Activated CD8-positive, alpha-beta T cell treated with anti-CD3 and anti-CD28 coated beads, Interleukin-2, amount 10 ng/mL, durations not matched to agents 7 days and 5 days (primary cell): Measurements from ENCODE around the gene RAB7A. TPM values are rescaled to one million over a fixed set of nuclear protein-coding genes. Genes with fewer than 3 reads are reported as not detected.

ENCODE experiments used
- ATAC-seq: fragments of 150-1000 bp; cut with Tn5 transposase; one replicate; pipeline ENCODE4 v1.10.0; 2021; ENCODE audit warnings: moderate library complexity
- CTCF ChIA-PET: fragments of 350-600 bp; sonication (Branson Sonifier 250); formaldehyde crosslinking; loops from one replicate; lab custom pipeline; 2021; ENCODE audit warnings: antibody characterized with exemption; lab: Charles Lee
- POLR2A ChIA-PET: fragments of 350-600 bp; sonication (Branson Sonifier 250); formaldehyde crosslinking; loops from one replicate; lab custom pipeline; 2021; ENCODE audit warnings: antibody characterized with exemption; lab: Charles Lee
- DNase-seq: peaks from one replicate; pipeline ENCODE4 v3.0.0-alpha.2; 2020
- H3K27ac Mint-ChIP-seq: one replicate; pipeline ENCODE4 v1.8.0; 2021; ENCODE audit warnings: mild to moderate bottlenecking, mixed read lengths
- H3K27me3 Mint-ChIP-seq: one replicate; pipeline ENCODE4 v1.8.0; 2021; ENCODE audit warnings: low read depth, mixed read lengths
- H3K36me3 Mint-ChIP-seq: one replicate; pipeline ENCODE4 v1.8.0; 2021; ENCODE audit warnings: low read depth, mixed read lengths
- H3K4me1 Mint-ChIP-seq: one replicate; pipeline ENCODE4 v1.8.0; 2021; ENCODE audit warnings: low read depth, mixed read lengths
- H3K4me3 Mint-ChIP-seq: one replicate; pipeline ENCODE4 v1.8.0; 2021; ENCODE audit warnings: mild to moderate bottlenecking, mixed read lengths
- H3K9me3 Mint-ChIP-seq: one replicate; pipeline ENCODE4 v1.8.0; 2022; ENCODE audit warnings: mixed read lengths; ENCODE audit not compliant: insufficient read depth
- total RNA-seq, 2 experiments: library from RNA; stranded (reverse); gene quantifications; one replicate each; pipeline ENCODE4 v1.2.3, GENCODE V29; 2021

RAB7A gene
- total RNA-seq, 2 experiments from 2014 or later: 256 to 269 TPM

DNA sequence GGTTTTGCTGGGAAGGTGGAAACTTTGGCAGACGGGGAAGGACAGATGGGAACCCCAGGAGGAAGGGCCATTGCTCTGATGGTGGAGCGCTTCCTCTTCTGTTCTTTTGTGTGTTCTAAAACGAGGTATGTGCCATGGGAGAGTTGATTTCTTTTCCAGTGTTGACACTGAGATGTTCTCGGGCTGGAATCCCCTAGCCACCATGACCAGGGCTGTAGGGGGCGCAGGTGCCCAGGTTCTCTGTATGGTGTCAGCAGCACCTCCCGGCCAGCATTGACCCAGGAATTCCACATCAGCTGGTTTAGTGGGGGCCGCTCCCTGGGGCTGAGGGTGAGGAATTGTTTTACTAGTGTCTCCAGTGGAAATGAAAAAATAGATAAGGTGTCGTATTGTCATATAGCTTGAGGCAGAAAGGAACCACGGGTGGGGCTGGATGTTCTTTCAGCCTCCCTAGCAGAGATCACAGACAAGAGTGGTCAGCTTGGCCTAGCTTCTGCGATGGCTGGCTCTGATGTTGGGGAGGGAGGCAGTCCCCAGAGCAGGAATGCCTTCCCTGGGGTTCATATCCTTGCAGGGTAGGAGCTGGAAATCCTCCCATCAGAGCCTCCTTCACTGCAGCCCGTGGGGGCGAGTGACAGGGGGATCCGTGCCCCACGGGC is 119.3 kb downstream of the RAB7A start:
- Mint-ChIP-seq H3K27me3 (no peaks in the 10 kb centered on the region), H3K27ac (peak overlapping the region; percentile 2), H3K36me3 (no peaks in the 10 kb centered on the region), H3K4me3 (peak overlapping the region; percentile 68), H3K9me3 (no peaks in the 10 kb centered on the region), H3K4me1 (peaks cover 19% of the 10 kb centered on the region)
- POLR2A ChIA-PET: interaction anchor here (2.1 to 2.5 kb wide), 2 partner anchors 33 to 165 kb away, joined by 7 to 13 read pairs; partner anchors contain the start of gene ACAD9
- no peak for ATAC-seq
- DNase-seq: no peak
- CTCF ChIA-PET: interaction anchor here (0.8 to 3.6 kb wide), 23 partner anchors 11 to 229 kb away, joined by 3 to 35 read pairs (median 5); partner anchors contain the start of genes ACAD9 and RAB7A

DNA sequence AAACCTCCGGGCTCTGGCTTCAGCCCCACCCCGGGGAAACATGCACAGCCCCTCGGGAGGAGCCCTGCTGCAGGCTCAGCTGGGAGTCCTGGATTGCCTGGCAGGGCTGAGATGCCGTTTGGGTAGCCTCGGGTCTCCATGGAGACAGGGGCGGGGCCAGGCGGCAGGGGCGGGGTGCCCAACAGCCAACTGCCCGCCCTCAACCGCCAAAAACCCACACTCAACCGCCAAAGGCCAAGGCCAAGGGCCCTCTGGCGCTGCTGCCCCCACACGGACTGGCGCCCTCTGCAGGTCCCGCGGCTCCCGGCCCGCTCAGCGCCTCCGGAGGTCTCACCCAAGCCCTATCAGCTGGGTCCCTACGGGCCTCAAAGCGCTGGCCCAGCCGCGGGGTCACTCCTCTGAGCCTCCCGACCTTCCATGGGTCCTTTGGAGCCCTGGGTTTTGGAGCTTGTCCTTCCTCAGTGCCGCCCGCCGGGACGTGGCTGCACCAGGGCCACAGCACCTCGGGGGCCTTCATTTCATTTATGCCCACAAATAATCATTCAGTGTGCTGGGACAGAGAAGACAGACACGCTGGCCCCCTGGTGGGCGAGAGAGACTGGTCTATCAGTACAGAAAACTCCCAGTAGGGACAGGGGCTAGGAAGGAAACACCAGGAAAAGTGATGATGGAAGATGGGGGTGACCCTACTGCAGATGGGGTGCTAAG is 119.9 kb downstream of the RAB7A start:
- H3K4me3 Mint-ChIP-seq: peak overlapping the region; percentile 68
- ChIA-PET CTCF (interaction anchor here (0.7 to 3.6 kb wide), 25 partner anchors 10 to 230 kb away, joined by 3 to 35 read pairs (median 4); partner anchors contain the start of genes ACAD9 and RAB7A), POLR2A (interaction anchor here (1.7 to 2.5 kb wide), 3 partner anchors 33 to 165 kb away, joined by 6 to 13 read pairs (median 7); partner anchors contain the start of gene ACAD9)
- peak; percentile 82 for DNase-seq
- peak; percentile 84 for ATAC-seq
- peak overlapping the region; percentile 82 for H3K27ac Mint-ChIP-seq
- H3K9me3 Mint-ChIP-seq: no peaks in the 10 kb centered on the region
- H3K27me3 Mint-ChIP-seq: no peaks in the 10 kb centered on the region
- no peaks in the 10 kb centered on the region for H3K36me3 Mint-ChIP-seq
- H3K4me1 Mint-ChIP-seq: peaks cover 19% of the 10 kb centered on the region

DNA sequence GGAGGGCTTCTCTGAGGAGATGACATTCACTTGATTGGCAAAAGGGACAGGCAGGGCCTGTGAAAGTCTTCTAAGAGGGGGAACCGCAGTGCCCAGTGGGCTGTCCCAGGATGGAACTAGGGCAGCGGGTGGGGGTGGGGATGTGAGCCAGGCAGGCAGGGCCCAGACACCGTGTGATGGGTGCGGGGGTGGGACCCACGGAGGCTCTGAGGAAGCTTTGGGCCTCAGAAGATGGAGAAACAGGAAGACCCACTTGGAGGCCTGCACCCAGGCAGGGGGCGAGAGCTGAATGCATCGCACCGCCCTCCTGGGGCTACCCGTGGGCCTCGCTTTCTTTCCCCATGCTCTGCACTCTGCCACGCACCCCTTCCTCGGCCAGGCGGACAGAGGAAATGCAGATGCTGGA is 120.5 kb downstream of the RAB7A start:
- Mint-ChIP-seq H3K4me3 (peak overlapping the region; percentile 68), H3K27me3 (no peaks in the 10 kb centered on the region), H3K9me3 (no peaks in the 10 kb centered on the region), H3K36me3 (no peaks in the 10 kb centered on the region), H3K4me1 (peaks cover 19% of the 10 kb centered on the region), H3K27ac (peak overlapping the region; percentile 82)
- DNase-seq: no peak
- ChIA-PET POLR2A (interaction anchor here (1.7 to 2.5 kb wide), 3 partner anchors 32 to 166 kb away, joined by 6 to 13 read pairs (median 7); partner anchors contain the start of gene ACAD9), CTCF (interaction anchor here (0.7 to 3.6 kb wide), 20 partner anchors 10 to 230 kb away, joined by 3 to 35 read pairs (median 4); partner anchors contain the start of genes ACAD9 and RAB7A)
- peak; percentile 22 for ATAC-seq

DNA sequence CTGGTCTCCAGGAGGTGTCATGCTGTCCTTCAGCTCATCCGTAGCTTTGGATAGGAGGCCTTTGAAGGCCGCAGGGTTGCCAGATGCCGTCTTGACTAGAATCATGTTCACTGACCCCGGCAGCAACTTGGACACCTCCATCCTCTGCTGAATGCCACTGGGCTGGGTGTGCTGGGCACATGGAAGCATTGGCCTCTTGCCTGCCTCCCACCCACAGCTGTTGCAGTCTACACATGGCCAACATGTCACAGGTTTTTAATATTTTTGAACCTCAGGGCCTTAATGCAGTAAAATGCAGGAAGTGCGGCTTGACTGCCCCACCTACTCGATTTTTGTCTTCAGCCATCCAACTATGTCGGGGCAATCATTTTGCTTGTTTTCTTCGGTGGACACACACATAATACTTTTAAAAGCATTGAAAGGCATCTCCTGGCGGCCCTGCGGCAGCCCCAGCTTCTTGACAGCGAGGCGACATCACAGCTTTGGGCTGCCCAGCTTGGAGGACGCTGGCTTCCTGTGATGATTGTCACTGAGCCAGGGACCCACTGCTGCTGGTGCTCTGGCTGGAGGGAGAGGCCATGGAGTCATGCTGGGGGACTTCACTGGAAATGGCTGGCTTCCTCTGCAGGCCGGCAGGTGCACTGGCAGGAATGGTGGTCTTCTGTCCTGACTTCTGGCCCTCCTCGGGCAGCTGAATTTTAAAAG is 121.8 kb downstream of the RAB7A start:
- Mint-ChIP-seq H3K4me3 (no peak overlapping the region), H3K9me3 (no peaks in the 10 kb centered on the region), H3K36me3 (no peaks in the 10 kb centered on the region), H3K4me1 (peaks cover 19% of the 10 kb centered on the region), H3K27ac (no peak overlapping the region), H3K27me3 (no peaks in the 10 kb centered on the region)
- ChIA-PET CTCF (interaction anchor here (0.9 to 3.6 kb wide), 5 partner anchors 30 to 167 kb away, joined by 4 to 35 read pairs (median 13); partner anchors contain the start of gene ACAD9), POLR2A (interaction anchor here (0.6 to 2.5 kb wide), 3 partner anchors 43 to 186 kb away, joined by 3 to 13 read pairs (median 6); no protein-coding TSS in a partner anchor)
- ATAC-seq: no peak
- no peak for DNase-seq

DNA sequence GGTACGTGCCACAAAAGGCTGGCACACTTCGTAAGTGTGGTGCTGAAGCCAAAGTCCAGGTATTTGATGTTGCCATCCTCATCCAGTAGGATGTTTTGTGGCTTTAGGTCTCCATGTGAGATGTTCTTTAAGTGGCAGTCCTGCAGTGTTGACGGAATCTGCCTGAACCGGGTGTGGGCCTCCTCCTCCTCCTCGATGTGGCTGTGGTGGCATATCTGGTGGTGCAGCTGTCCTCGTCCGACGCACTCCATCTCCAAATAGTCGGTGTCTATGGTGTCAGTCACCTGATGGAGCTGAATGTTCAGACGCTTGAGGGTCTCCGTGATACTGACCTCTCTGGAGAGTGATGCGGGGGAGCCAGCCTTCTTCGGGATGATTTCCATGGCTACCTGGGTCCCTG is 123.0 kb downstream of the RAB7A start:
- H3K36me3 Mint-ChIP-seq: no peaks in the 10 kb centered on the region
- H3K27me3 Mint-ChIP-seq: no peaks in the 10 kb centered on the region
- H3K27ac Mint-ChIP-seq: no peak overlapping the region
- H3K4me1 Mint-ChIP-seq: peaks cover 17% of the 10 kb centered on the region
- peaks cover 2% of the 10 kb centered on the region for H3K9me3 Mint-ChIP-seq
- no peak for DNase-seq
- CTCF ChIA-PET: no interaction called here
- H3K4me3 Mint-ChIP-seq: no peak overlapping the region
- no peak for ATAC-seq
- POLR2A ChIA-PET: no interaction called here

DNA sequence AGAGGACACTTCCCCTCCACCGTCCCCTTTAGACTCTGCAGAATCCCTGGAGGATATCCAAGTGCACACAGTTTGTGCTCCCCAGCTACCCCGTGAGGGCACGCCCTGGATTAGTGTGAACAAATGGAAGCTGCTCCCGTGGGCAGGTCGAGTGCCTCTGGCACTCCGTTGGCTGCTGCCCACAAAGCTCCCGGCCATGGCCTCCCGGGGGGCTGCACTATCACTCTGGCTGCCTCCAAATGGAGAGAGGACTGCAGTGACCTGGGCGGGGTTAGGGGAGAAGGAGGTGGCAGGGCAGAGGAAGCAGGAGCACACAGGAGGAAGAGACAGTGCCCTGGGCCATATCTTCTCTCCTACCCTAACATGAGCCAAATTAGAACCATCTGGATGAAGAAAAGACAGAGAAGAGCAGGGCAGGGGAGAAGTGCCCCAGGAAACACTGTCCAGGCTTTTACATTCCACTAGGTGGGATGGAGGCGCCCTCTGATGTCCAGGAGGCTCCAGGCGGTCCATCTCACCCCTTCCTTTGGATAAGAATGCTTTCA is 124.0 kb downstream of the RAB7A start:
- CTCF ChIA-PET: no interaction called here
- no peak overlapping the region for H3K4me3 Mint-ChIP-seq
- H3K4me1 Mint-ChIP-seq: peaks cover 15% of the 10 kb centered on the region
- ATAC-seq (no peak), DNase-seq (no peak)
- H3K9me3 Mint-ChIP-seq: peaks cover 8% of the 10 kb centered on the region
- no peaks in the 10 kb centered on the region for H3K27me3 Mint-ChIP-seq
- no peak overlapping the region for H3K27ac Mint-ChIP-seq
- POLR2A ChIA-PET: interaction anchor here (0.7 kb wide), 1 partner anchor 400 kb away, joined by 3 read pairs; the partner anchor contains the start of gene COPG1
- H3K36me3 Mint-ChIP-seq: no peaks in the 10 kb centered on the region

DNA sequence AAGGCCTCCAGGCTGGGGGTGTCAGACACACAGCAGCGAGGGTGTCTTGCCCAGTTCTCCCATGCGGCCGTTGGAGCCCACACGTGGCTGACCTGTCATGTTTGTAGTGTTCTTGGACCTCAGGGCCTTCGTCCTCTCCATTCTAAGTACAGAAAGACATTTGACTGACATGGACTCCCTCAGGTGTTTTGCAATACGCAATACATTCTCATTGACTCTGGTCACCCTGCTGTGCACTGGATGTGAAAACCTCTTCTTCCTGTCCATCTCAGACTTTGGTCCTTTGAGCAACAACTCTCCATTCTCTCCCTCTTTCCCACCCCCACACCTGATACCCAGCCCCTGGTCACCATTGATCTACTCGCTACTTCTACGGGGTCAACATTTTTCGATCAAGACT is 124.6 kb downstream of the RAB7A start:
- H3K36me3 Mint-ChIP-seq: no peaks in the 10 kb centered on the region
- H3K27ac Mint-ChIP-seq: no peak overlapping the region
- H3K4me3 Mint-ChIP-seq: no peak overlapping the region
- peaks cover 10% of the 10 kb centered on the region for H3K4me1 Mint-ChIP-seq
- DNase-seq (no peak), ATAC-seq (no peak)
- CTCF ChIA-PET: no interaction called here
- no peaks in the 10 kb centered on the region for H3K27me3 Mint-ChIP-seq
- H3K9me3 Mint-ChIP-seq: peaks cover 8% of the 10 kb centered on the region
- POLR2A ChIA-PET: no interaction called here

DNA sequence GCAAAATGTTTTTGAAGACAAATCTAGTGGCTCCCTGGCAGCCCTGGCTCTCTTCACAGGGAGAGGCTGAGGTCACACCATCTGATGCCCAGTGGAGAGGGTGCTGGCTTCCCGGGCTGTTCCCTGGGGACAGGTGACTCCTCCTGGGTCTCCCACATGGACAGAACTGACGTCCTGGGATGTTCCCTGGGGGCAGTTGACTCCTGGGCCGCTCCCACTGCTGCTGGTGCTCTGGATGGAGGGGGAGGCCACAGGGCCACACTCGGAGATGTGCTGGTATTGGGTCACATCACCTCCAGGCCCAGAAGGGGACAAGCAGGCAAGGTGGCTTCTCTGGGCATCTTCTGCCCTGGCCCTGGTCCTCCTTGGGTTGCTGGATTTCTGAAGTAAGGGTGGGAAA is 125.6 kb downstream of the RAB7A start:
- ATAC-seq (no peak), DNase-seq (no peak)
- no peaks in the 10 kb centered on the region for H3K36me3 Mint-ChIP-seq
- H3K4me3 Mint-ChIP-seq: no peak overlapping the region
- peaks cover 8% of the 10 kb centered on the region for H3K9me3 Mint-ChIP-seq
- peaks cover 1% of the 10 kb centered on the region for H3K4me1 Mint-ChIP-seq
- ChIA-PET CTCF (no interaction called here), POLR2A (no interaction called here)
- no peak overlapping the region for H3K27ac Mint-ChIP-seq
- H3K27me3 Mint-ChIP-seq: no peaks in the 10 kb centered on the region

DNA sequence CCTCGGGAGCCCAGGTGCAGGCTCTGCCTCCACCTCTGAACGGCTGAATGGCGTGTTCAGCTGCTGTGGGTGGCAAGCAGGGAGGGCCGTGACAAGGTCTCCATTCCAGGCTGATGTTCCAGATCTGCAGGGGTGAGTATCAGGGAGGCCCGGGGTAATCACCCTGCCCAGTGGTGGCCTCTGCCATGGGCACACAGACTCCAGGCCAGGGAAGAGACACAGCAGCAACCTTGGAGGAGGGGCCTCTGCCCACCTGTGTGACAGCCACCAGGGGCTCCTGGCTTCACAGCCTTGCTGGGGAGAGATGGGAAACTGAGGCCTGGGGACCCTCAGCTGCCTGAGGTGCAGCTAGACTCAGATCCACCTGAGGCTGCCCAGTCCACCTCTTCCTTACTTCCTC is 127.8 kb downstream of the RAB7A start:
- no peaks in the 10 kb centered on the region for H3K27me3 Mint-ChIP-seq
- H3K36me3 Mint-ChIP-seq: peaks cover 8% of the 10 kb centered on the region
- CTCF ChIA-PET: no interaction called here
- H3K27ac Mint-ChIP-seq: no peak overlapping the region
- DNase-seq (no peak), ATAC-seq (no peak)
- H3K4me1 Mint-ChIP-seq: no peaks in the 10 kb centered on the region
- H3K9me3 Mint-ChIP-seq: peaks cover 14% of the 10 kb centered on the region
- no peak overlapping the region for H3K4me3 Mint-ChIP-seq
- POLR2A ChIA-PET: no interaction called here

DNA sequence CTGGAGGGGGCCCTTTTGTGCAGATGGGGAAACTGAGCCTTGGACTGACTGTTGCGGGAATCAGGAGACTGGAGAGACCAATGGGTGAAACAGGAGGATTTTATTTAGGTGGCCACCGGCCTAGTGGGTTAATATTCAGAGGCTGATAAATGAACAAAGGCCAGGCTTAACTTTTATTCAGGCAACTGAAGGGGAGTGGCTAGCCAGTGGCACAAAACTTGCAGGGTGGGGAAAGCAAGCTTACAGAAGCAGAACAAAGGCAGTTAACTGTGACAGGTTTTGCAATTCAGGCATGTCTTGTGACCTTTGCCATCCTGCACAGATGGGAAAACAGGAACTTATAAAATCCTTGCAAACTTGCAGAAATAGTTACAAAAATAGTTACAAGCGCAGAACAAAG is 128.5 kb downstream of the RAB7A start:
- Mint-ChIP-seq H3K27me3 (no peaks in the 10 kb centered on the region), H3K4me3 (no peak overlapping the region), H3K36me3 (peaks cover 10% of the 10 kb centered on the region), H3K9me3 (peaks cover 17% of the 10 kb centered on the region), H3K27ac (no peak overlapping the region), H3K4me1 (no peaks in the 10 kb centered on the region)
- ChIA-PET POLR2A (no interaction called here), CTCF (no interaction called here)
- ATAC-seq: no peak
- DNase-seq: no peak

DNA sequence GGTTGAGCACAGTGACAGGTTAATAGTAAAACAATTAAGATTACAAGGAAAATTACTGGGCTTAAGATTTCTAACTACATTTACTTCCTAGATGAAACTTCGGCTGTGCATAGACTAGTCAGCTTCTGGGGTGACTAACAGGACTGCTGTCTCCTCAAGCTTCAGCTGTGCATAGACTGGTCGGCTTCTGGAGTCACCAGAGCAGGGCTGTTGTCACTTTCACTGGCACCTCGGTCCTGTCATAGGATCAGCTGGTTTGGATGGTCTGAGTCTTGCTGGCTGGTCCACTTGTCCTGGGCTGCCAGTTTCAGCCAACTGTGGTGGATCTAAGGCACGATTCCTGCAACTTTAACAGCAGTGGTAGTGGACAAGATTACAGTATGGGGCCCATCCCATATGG is 129.6 kb downstream of the RAB7A start:
- Mint-ChIP-seq H3K4me3 (no peak overlapping the region), H3K36me3 (peaks cover 20% of the 10 kb centered on the region), H3K27me3 (no peaks in the 10 kb centered on the region), H3K4me1 (no peaks in the 10 kb centered on the region), H3K9me3 (peaks cover 24% of the 10 kb centered on the region), H3K27ac (no peak overlapping the region)
- ChIA-PET POLR2A (no interaction called here), CTCF (interaction anchor here (1.2 kb wide), 1 partner anchor 10 kb away, joined by 5 read pairs; no protein-coding TSS in a partner anchor)
- DNase-seq: no peak
- ATAC-seq: no peak
